ENCODE measurements around the gene ABITRAM.

DNA sequence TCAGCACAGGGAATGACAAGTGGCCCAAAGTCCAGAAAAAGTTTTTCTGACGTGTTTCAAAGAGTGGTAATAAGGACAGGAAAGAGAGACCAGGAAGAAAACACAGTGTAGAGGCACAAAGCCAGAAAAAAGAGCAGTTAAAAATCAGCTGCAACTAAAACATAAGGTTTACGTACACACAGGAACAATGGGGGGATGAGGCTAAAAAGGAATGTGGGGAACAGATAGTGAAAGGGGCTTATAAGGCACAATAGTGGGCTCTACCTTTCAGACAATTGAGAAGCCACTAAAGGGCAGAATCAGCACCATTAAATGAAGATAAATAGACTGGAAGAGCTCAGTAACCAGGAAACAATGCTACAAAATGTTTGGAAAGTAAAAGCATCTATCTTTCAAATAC, 5.8 kb upstream of the ABITRAM start:
- TF ChIP-seq, protein P1, sequence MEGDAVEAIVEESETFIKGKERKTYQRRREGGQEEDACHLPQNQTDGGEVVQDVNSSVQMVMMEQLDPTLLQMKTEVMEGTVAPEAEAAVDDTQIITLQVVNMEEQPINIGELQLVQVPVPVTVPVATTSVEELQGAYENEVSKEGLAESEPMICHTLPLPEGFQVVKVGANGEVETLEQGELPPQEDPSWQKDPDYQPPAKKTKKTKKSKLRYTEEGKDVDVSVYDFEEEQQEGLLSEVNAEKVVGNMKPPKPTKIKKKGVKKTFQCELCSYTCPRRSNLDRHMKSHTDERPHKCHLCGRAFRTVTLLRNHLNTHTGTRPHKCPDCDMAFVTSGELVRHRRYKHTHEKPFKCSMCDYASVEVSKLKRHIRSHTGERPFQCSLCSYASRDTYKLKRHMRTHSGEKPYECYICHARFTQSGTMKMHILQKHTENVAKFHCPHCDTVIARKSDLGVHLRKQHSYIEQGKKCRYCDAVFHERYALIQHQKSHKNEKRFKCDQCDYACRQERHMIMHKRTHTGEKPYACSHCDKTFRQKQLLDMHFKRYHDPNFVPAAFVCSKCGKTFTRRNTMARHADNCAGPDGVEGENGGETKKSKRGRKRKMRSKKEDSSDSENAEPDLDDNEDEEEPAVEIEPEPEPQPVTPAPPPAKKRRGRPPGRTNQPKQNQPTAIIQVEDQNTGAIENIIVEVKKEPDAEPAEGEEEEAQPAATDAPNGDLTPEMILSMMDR (IDR thresholded peaks at IDR 0.05): no peak
- no peak for TF ChIP-seq POLR2A (IDR thresholded peaks at IDR 0.05)
